Peyer's patch (tissue), 4 donors: ENCODE measurements around the gene SIDT2.

Source experiments
- POLR2A ChIP-seq, 2 donors: fragments of 450-650 bp; IDR thresholded peaks; one replicate each; pipeline ENCODE4 v1.5.1; 2017; ENCODE audit warnings: antibody characterized with exemption in 2 of 2, mild to moderate bottlenecking in 2 of 2, moderate library complexity in 2 of 2
- TF ChIP-seq, protein P1 (sequence below), 6 experiments: fragments of 450-650 bp in 4 of 6; fragments of 200-600 bp in 2 of 6; sonication (generic) in 1 of 6; IDR thresholded peaks; one replicate each; pipeline ENCODE4 v1.5.1; 2017 to 2019; ENCODE audit warnings: antibody characterized with exemption in 6 of 6, mild to moderate bottlenecking in 3 of 6, moderate library complexity in 1 of 6

- TF ChIP-seq POLR2A (IDR thresholded peaks at IDR 0.05): no peak
- TF ChIP-seq, protein P1, sequence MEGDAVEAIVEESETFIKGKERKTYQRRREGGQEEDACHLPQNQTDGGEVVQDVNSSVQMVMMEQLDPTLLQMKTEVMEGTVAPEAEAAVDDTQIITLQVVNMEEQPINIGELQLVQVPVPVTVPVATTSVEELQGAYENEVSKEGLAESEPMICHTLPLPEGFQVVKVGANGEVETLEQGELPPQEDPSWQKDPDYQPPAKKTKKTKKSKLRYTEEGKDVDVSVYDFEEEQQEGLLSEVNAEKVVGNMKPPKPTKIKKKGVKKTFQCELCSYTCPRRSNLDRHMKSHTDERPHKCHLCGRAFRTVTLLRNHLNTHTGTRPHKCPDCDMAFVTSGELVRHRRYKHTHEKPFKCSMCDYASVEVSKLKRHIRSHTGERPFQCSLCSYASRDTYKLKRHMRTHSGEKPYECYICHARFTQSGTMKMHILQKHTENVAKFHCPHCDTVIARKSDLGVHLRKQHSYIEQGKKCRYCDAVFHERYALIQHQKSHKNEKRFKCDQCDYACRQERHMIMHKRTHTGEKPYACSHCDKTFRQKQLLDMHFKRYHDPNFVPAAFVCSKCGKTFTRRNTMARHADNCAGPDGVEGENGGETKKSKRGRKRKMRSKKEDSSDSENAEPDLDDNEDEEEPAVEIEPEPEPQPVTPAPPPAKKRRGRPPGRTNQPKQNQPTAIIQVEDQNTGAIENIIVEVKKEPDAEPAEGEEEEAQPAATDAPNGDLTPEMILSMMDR (IDR thresholded peaks at IDR 0.05): no peak
Measured at GRCh38 chr11:117180020-117180419, 1.5 kb downstream of the SIDT2 start.
